Calu3 (cell line): ENCODE data around the gene ERAP2. TPM values are rescaled to one million over a fixed set of nuclear protein-coding genes. Genes with fewer than 3 reads are reported as not detected.

ENCODE experiments used
- BruUV-seq: library from RNA; stranded (reverse); fragments of 400-500 nt; replicated peaks from 2 replicates; lab custom pipeline; 2021; lab: Mats Ljungman, UMichigan
- CTCF ChIA-PET: fragments of 300-600 bp; sonication (Branson Sonifier 250); formaldehyde crosslinking; loops from one replicate; lab custom pipeline; 2022; ENCODE audit warnings: antibody characterized with exemption; lab: Charles Lee
- DNase-seq: peaks from one replicate; pipeline ENCODE4 v3.0.0; 2022
- H3K27ac Mint-ChIP-seq: one replicate; pipeline ENCODE4 v1.8.0; 2022; ENCODE audit warnings: mixed read lengths; ENCODE audit not compliant: unreplicated experiment
- H3K27me3 Mint-ChIP-seq: one replicate; pipeline ENCODE4 v1.8.0; 2022; ENCODE audit warnings: mixed read lengths; ENCODE audit not compliant: unreplicated experiment
- H3K36me3 Mint-ChIP-seq: one replicate; pipeline ENCODE4 v1.8.0; 2022; ENCODE audit warnings: mild to moderate bottlenecking, moderate library complexity, mixed read lengths; ENCODE audit not compliant: insufficient read depth, unreplicated experiment
- H3K4me1 Mint-ChIP-seq: one replicate; pipeline ENCODE4 v1.8.0; 2022; ENCODE audit warnings: mild to moderate bottlenecking, low read depth, mixed read lengths; ENCODE audit not compliant: unreplicated experiment
- H3K4me3 Mint-ChIP-seq: one replicate; pipeline ENCODE4 v1.8.0; 2022; ENCODE audit warnings: mild to moderate bottlenecking, low read depth, moderate library complexity, mixed read lengths; ENCODE audit not compliant: unreplicated experiment
- H3K9me3 Mint-ChIP-seq: one replicate; pipeline ENCODE4 v1.8.0; 2022; ENCODE audit warnings: low read depth, mixed read lengths; ENCODE audit not compliant: unreplicated experiment
- CTCF ChIP-seq: fragments of 200-600 bp; IDR thresholded peaks from one replicate; pipeline ENCODE4 v1.8.0; 2022; ENCODE audit warnings: antibody characterized with exemption; ENCODE audit not compliant: unreplicated experiment
- intact Hi-C: fragments of 100-400 bp; cut with micrococcal nuclease; formaldehyde crosslinking; loops from one replicate; pipeline ENCODE4 v1.10.0; 2022; ENCODE audit not compliant: unreplicated experiment
- total RNA-seq: library from RNA; stranded (reverse); gene quantifications from 2 replicates; pipeline ENCODE4 v1.2.3, GENCODE V29; 2022

The ERAP2 gene
- total RNA-seq, 1 experiment from 2014 or later: 67.7 TPM

- Mint-ChIP-seq H3K4me3 (no peak overlapping the region), H3K27me3 (peaks cover 3% of the 10 kb centered on the region), H3K27ac (no peak overlapping the region), H3K36me3 (no peaks in the 10 kb centered on the region), H3K4me1 (no peaks in the 10 kb centered on the region), H3K9me3 (no peaks in the 10 kb centered on the region)
- intact Hi-C loops: no loop called here
- BruUV-seq: no TSS peak
- CTCF ChIA-PET: no interaction called here
- TF ChIP-seq CTCF: no peak
- no peak for DNase-seq
Observed at GRCh38 chr5:96857924-96858323, 18.4 kb upstream of the ERAP2 start.

DNA sequence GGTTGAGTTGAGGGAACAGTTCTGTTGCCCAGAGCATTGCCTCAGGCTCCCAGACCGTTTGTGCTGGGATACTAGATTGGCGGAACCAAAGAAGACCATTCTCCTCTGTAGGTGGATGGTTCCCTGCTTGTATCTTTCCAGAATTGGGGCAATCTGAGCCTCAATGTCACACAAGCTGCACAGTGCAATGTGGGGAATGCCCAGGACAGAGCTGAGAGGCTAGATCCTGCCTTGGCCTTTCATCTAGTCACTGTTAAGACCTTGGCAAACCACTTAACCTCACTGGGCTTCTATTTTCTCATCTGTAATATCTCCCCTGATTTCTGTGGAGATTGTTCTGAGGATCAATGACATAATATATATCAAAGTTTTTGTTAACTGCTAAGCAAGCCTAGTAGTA is 16.9 kb upstream of the ERAP2 start:
- intact Hi-C loops: no loop called here
- no peak for TF ChIP-seq CTCF
- CTCF ChIA-PET: no interaction called here
- H3K27ac Mint-ChIP-seq: no peak overlapping the region
- H3K4me3 Mint-ChIP-seq: no peak overlapping the region
- H3K9me3 Mint-ChIP-seq: no peaks in the 10 kb centered on the region
- H3K27me3 Mint-ChIP-seq: peaks cover 8% of the 10 kb centered on the region
- DNase-seq: no peak
- BruUV-seq: no TSS peak
- H3K4me1 Mint-ChIP-seq: no peaks in the 10 kb centered on the region
- no peaks in the 10 kb centered on the region for H3K36me3 Mint-ChIP-seq

DNA sequence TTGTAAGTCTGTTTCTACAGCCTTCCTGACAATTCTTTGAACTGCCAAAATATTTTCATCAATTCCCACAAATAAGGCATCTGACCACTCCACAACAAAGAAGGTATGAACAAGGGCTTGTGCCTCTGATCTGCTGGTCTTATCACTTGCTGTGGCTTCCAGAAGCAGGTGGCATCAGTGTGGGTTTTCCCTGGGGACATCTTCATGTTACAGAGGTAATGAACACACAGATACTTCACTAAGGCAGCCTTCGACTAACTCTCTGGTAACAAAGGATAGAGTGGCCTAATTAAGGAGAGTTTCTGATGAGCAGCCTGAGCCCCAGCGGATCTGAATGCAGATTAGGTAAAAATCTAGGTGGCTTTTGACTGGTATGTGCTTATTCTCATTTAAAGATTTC is 15.2 kb upstream of the ERAP2 start:
- no peaks in the 10 kb centered on the region for H3K4me1 Mint-ChIP-seq
- no TSS peak for BruUV-seq
- H3K4me3 Mint-ChIP-seq: no peak overlapping the region

GRCh38 chr5:96863114-96863513 is 13.2 kb upstream of the ERAP2 start:
- intact Hi-C loops: no loop called here
- no TSS peak for BruUV-seq
- CTCF ChIA-PET: no interaction called here
- H3K27me3 Mint-ChIP-seq: peaks cover 8% of the 10 kb centered on the region
- no peak overlapping the region for H3K4me3 Mint-ChIP-seq
- no peak overlapping the region for H3K27ac Mint-ChIP-seq
- no peak for TF ChIP-seq CTCF
- DNase-seq: no peak
- H3K4me1 Mint-ChIP-seq: no peaks in the 10 kb centered on the region
- H3K9me3 Mint-ChIP-seq: no peaks in the 10 kb centered on the region
- no peaks in the 10 kb centered on the region for H3K36me3 Mint-ChIP-seq

More for the DNA sequence above, 15.2 kb upstream of the ERAP2 start:
- no peak overlapping the region for H3K27ac Mint-ChIP-seq
- intact Hi-C loops: no loop called here
- DNase-seq: no peak
- TF ChIP-seq CTCF: no peak
- H3K27me3 Mint-ChIP-seq: peaks cover 8% of the 10 kb centered on the region
- no peaks in the 10 kb centered on the region for H3K36me3 Mint-ChIP-seq
- H3K9me3 Mint-ChIP-seq: no peaks in the 10 kb centered on the region
- CTCF ChIA-PET: no interaction called here
